ENCODE data around the gene LINC01488. TPM values are rescaled to one million over a fixed set of nuclear protein-coding genes. Genes with fewer than 3 reads are reported as not detected.

Gene LINC01488
- total and polyA plus RNA-seq, 2 donors (not counting 1 experiment from before 2014, with no cell fraction given): not detected

GRCh38 chr11:69450064-69450856 lies 31.2 kb upstream of the LINC01488 start:
- no peak overlapping the region for H3K9ac ChIP-seq (ENCODE audit: low read length)
- POLR2A ChIA-PET: no interaction called here

More at GRCh38 chr11:69450064-69450856, 31.2 kb upstream of the LINC01488 start:
- Histone ChIP-seq H3K4me1 (ENCODE audit: control insufficient read depth in 2 of 2, insufficient read depth in 2 of 2, low read length in 2 of 2) (peaks cover 9 to 14% of the 10 kb centered on the region in 2 donors), H3K4me3 (ENCODE audit: control extremely low read depth in 1 of 5, extremely low read depth in 1 of 5, insufficient read depth in 1 of 5, low read depth in 2 of 5, low read length in 4 of 5) (no peak overlapping the region), H4K20me1 (ENCODE audit: control insufficient read depth, insufficient read depth, low read length, poor library complexity, severe bottlenecking) (no peaks in the 10 kb centered on the region), H3K79me2 (ENCODE audit: control insufficient read depth, insufficient read depth, low read length) (no peaks in the 10 kb centered on the region), H3K27ac (ENCODE audit: low read length in 2 of 2) (no peak overlapping the region), H3K9me3 (ENCODE audit: control extremely low read depth in 1 of 3, control insufficient read depth in 2 of 3, insufficient read depth in 1 of 3, low read length in 2 of 3) (peaks cover 0 to 10% (median 0%) of the 10 kb centered on the region in 3 donors), H3K36me3 (replicated peaks in 1 of 2; ENCODE audit: control extremely low read depth in 1 of 2, control insufficient read depth in 1 of 2, extremely low read depth in 1 of 2, insufficient read depth in 2 of 2, low read length in 1 of 2) (no peaks in the 10 kb centered on the region), H3K4me2 (replicated peaks; ENCODE audit: low read depth, low read length, poor library complexity, severe bottlenecking) (no peak overlapping the region), H2AFZ (ENCODE audit: insufficient read depth, low read depth, low read length, poor library complexity, severe bottlenecking) (no peak overlapping the region), H3K27me3 (replicated peaks in 1 of 4; ENCODE audit: control extremely low read depth in 1 of 4, control insufficient read depth in 3 of 4, insufficient read depth in 4 of 4, low read length in 3 of 4) (peaks cover 0 to 26% (median 6%) of the 10 kb centered on the region in 4 experiments)
- Mint-ChIP-seq H3K4me3 (no peak overlapping the region), H3K4me1 (peaks cover 12% of the 10 kb centered on the region), H3K27ac (no peak overlapping the region), H3K27me3 (peaks cover 22% of the 10 kb centered on the region), H3K9me3 (ENCODE audit: insufficient read depth) (no peaks in the 10 kb centered on the region)
- CTCF ChIA-PET: interaction anchor here (0.6 kb wide), 1 partner anchor 1245 kb away, joined by 3 read pairs; no protein-coding TSS in a partner anchor
- TF ChIP-seq EZH2 (IDR thresholded peaks at IDR 0.05; ENCODE audit: borderline replicate concordance, insufficient read depth, low read depth, low read length, poor library complexity, severe bottlenecking): no peak
- TF ChIP-seq CTCF (IDR thresholded peaks at IDR 0.05): no peak
- DNase-seq (no peak), ATAC-seq (ENCODE audit: low read depth) (no peak)
- intact Hi-C loops (cut with micrococcal nuclease): no loop called here
- WGBS (ENCODE audit: insufficient coverage): 66% methylated on average over 17 of the region's 18 CpGs

Data from B cell (primary cell).